Measurements from ENCODE around the gene OBP2A. TPM values are rescaled to one million over a fixed set of nuclear protein-coding genes. Genes with fewer than 3 reads are reported as not detected.

Gene OBP2A
- total RNA-seq, 1 experiment from 2014 or later: not detected

DNA sequence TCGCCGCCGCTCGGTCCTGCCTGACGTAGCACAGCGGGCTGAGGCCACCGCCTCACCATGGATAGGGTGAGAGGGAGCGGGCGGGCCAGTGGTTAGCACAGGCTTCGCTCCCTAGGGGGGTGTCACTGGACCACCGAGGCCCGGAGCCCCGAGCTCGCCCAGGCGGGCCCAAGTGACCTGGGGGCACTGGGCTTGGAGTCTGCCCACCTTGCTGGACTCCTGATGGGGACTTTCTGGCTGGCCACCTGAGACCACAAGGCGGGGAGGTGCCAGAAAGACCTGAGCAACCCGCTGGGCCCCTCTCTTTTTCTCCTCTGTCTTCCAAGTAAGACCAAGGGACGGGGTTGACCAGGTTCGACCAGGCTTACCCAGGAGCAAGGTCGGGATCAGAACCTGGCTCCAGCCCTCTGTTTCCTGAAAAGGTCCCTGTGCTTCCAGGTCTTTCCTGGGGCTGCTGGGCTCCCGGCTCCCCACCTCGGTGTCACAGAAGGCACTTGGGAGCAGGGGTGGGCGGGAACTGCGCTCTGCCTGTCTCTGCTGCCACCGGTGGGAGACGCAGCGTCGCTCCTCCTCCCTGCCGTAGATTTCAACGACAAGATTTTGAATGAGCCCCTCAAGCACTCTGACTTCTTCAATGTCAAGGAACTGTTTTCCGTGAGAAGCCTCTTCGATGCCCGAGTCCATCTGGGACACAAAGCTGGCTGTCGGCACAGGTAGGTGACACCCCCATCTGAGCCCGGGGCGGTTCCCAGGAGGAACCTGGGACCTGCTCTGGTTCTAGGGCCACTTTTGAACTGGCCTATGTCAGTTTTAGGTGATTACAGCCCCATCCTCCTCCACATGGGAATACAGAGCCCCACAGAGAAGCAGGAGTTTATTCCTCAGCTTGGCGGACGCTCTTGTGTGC, 44.4 kb upstream of the OBP2A start:
- DNase-seq (ENCODE audit: low read depth, low spot score): no peak
- no peaks in the 10 kb centered on the region for H3K27me3 ChIP-seq (ENCODE audit: insufficient read depth, low read length)
- H4K20me1 ChIP-seq (ENCODE audit: insufficient read depth): peaks cover 4% of the 10 kb centered on the region; the same call in 1 of the 2 replicates
- POLR2A ChIA-PET: no interaction called here
- RAD21 ChIA-PET (ENCODE audit: low non-redundant PET in 1 of 2, low total read pairs in 2 of 2, uncharacterized antibody in 2 of 2, unreplicated experiment in 2 of 2): no interaction called here
- peak overlapping the region; percentile 78 to 79 for H3K4me3 ChIP-seq (replicated peaks in 1 of 2; ENCODE audit: low read depth in 1 of 2, low read length in 2 of 2)
- H3K9me2 ChIP-seq (ENCODE audit: insufficient read depth): no peaks in the 10 kb centered on the region
- peaks cover 11 to 39% of the 10 kb centered on the region in 2 experiments for H3K36me3 ChIP-seq (ENCODE audit: control insufficient read depth in 1 of 2, insufficient read depth in 2 of 2, low read length in 2 of 2)
- H3K4me2 ChIP-seq (ENCODE audit: low read length): peak overlapping the region; percentile 95
- H3K27ac ChIP-seq (ENCODE audit: low read depth, low read length): peak overlapping the region; percentile 73
- peak overlapping the region; percentile 98 for H3K9ac ChIP-seq (ENCODE audit: low read length)
- H3K4me1 ChIP-seq (ENCODE audit: control insufficient read depth in 1 of 2, insufficient read depth in 2 of 2, low read length in 2 of 2): peaks cover 4 to 32% of the 10 kb centered on the region in 2 experiments; a peak in 3 of 4 replicates
- H2AFZ ChIP-seq (ENCODE audit: low read depth, low read length, poor library complexity, severe bottlenecking): no peak overlapping the region
- intact Hi-C loops (cut with micrococcal nuclease): no loop called here
- peak; percentile 71 for ATAC-seq
- no peak for TF ChIP-seq CTCF (IDR thresholded peaks at IDR 0.05 in 2 of 3, conservative IDR thresholded peaks at IDR 0.05 in 1 of 3; ENCODE audit: borderline replicate concordance in 1 of 3, insufficient read depth in 1 of 3, low read depth in 2 of 3, low read length in 2 of 3)
- 0 out of 2 replicates have a peak, but pooled peaks have one; percentile 36 for TF ChIP-seq POLR2AphosphoS5 (IDR thresholded peaks at IDR 0.05; ENCODE audit: low read depth, low read length)
- CTCF ChIA-PET: no interaction called here
- peaks cover 40% of the 10 kb centered on the region for H3K79me2 ChIP-seq (ENCODE audit: insufficient read depth, low read length)
- BruUV-seq (replicated peaks): TSS peak; percentile 44
- no peaks in the 10 kb centered on the region for H3K9me3 ChIP-seq (ENCODE audit: control insufficient read depth in 1 of 2, insufficient read depth in 1 of 2, low read depth in 1 of 2, low read length in 2 of 2)

DNA sequence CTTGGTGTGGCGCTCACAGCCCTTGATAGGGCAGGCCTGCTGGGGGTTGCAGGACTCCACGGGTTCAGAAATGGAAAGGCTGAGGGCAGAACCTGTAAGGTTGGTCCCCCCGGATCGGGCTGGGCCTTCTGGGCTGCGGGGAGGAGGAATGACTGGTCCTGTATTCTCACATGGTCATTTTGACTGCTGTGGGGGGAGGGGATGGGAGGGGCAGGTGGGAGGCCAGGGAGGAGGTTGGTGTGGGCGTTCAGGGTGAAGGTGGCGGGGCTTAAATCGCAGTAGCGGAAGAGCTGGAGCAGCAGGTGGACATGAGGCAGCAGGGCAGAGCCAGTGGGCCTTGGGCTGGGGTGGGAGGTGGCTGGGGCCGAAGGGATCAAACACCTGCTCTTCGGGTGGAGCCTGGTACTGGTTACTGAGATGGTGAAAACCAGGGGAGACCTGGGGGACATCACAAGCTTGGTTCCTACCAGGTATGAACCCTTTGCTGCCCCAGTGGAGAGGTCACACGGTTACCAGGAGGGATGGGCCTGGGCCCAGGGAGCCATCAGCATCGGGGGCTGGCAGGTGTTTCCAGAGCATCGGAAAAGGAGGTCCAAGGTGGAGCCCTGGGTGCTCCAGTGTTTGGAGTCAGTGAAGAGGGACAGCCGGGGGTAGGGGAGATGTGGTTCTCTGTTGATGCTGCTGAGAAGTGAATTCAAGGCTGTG, 43.6 kb upstream of the OBP2A start:
- no TSS peak for BruUV-seq (replicated peaks)
- CTCF ChIA-PET: no interaction called here
- Histone ChIP-seq H3K9ac (ENCODE audit: low read length) (peak overlapping the region; percentile 98), H4K20me1 (ENCODE audit: insufficient read depth) (peaks cover 4% of the 10 kb centered on the region; the same call in 1 of the 2 replicates), H3K9me3 (ENCODE audit: control insufficient read depth in 1 of 2, insufficient read depth in 1 of 2, low read depth in 1 of 2, low read length in 2 of 2) (no peaks in the 10 kb centered on the region), H2AFZ (ENCODE audit: low read depth, low read length, poor library complexity, severe bottlenecking) (no peak overlapping the region), H3K4me2 (ENCODE audit: low read length) (peak overlapping the region; percentile 95), H3K27ac (ENCODE audit: low read depth, low read length) (peak overlapping the region; percentile 73; the same call in 1 of the 2 replicates), H3K4me1 (ENCODE audit: control insufficient read depth in 1 of 2, insufficient read depth in 2 of 2, low read length in 2 of 2) (peaks cover 4 to 30% of the 10 kb centered on the region in 2 experiments; a peak in 3 of 4 replicates), H3K9me2 (ENCODE audit: insufficient read depth) (no peaks in the 10 kb centered on the region), H3K79me2 (ENCODE audit: insufficient read depth, low read length) (peaks cover 40% of the 10 kb centered on the region), H3K27me3 (ENCODE audit: insufficient read depth, low read length) (no peaks in the 10 kb centered on the region), H3K36me3 (ENCODE audit: control insufficient read depth in 1 of 2, insufficient read depth in 2 of 2, low read length in 2 of 2) (peaks cover 11 to 39% of the 10 kb centered on the region in 2 experiments), H3K4me3 (replicated peaks in 1 of 2; ENCODE audit: low read depth in 1 of 2, low read length in 2 of 2) (peak overlapping the region; percentile 78 to 79)
- intact Hi-C loops (cut with micrococcal nuclease): no loop called here
- DNase-seq (ENCODE audit: low read depth, low spot score) (no peak), ATAC-seq (no peak)
- POLR2A ChIA-PET: no interaction called here
- RAD21 ChIA-PET (ENCODE audit: low non-redundant PET in 1 of 2, low total read pairs in 2 of 2, uncharacterized antibody in 2 of 2, unreplicated experiment in 2 of 2): no interaction called here
- no peak for TF ChIP-seq TCF7L2 (IDR thresholded peaks at IDR 0.05; ENCODE audit: borderline replicate concordance, extremely low read depth, insufficient read depth, insufficient read length)
- TF ChIP-seq EZH2 (IDR thresholded peaks at IDR 0.05): no peak
- no peak for TF ChIP-seq ZBTB33 (IDR thresholded peaks at IDR 0.05; ENCODE audit: extremely low read depth, insufficient replicate concordance, low read length)
- TF ChIP-seq POLR2AphosphoS5 (IDR thresholded peaks at IDR 0.05; ENCODE audit: low read depth, low read length): no peak
- TF ChIP-seq YY1 (IDR thresholded peaks at IDR 0.05; ENCODE audit: extremely low read depth, insufficient replicate concordance, low read depth, low read length): no peak
- no peak for TF ChIP-seq MAX (IDR thresholded peaks at IDR 0.05)
- no peak for TF ChIP-seq POLR2A (IDR thresholded peaks at IDR 0.05; ENCODE audit: borderline replicate concordance, extremely low read depth, insufficient read depth, insufficient read length)
- TF ChIP-seq JUND (IDR thresholded peaks at IDR 0.05): no peak
- no peak for TF ChIP-seq ZNF274 (IDR thresholded peaks at IDR 0.05; ENCODE audit: low read depth, low read length)
- no peak for TF ChIP-seq ZFX (IDR thresholded peaks at IDR 0.05)
- no peak for TF ChIP-seq SRF (IDR thresholded peaks at IDR 0.05; ENCODE audit: low read depth)
